Right hindlimb (tissue), 1 donor: Measurements from ENCODE around the gene ZSWIM1.
A peak's percentile ranks its signal among the peaks of the same experiment; 100 is the strongest.

Experiments used
- DNase-seq: peaks from one replicate; pipeline ENCODE4 v3.0.0-alpha.2; 2018

ZSWIM1 gene

DNA sequence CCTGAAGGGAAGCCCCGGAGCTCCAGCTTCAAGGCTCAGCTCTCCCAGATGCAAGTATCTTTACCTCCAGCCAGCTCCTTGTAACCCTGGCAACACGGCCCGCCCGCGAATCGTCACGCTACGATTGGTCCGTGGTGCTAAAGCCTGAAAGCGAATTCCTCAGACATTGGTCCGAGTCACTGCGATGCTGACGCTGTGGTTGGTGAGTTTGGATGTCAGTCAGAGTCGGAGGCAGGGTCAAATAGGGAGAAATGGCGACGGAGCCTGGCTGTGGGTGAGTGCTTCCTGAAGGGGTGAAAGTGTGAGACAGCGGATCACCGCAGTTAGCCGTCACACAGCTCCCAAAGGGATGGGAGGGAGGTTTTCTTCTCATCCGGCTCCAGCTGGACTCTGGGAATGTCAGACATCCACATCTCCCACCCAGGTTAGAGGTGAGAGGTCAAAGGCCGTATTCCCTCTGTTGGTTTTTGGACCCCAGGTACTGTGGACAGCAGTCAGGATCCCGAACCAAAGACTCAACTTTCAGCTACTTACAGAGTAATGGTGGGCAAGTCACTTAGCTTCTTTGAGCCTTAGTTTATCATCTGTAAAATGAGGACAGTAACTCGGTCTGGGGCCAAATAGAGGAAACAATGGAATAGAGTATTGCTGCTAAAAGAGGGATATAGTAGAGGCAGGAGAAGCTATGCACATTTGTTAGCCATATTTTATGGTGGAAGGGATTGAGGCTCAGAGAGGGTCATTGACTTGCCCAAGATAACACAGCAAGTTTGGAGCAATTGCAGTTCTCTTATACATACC lies at the start of gene ZSWIM1:
TSS of gene ZSWIM1 (plus strand) at position 240 of the 801 bp plus-strand sequence. CDS start 1,366 bp downstream, outside the sequence.
- DNase-seq, result peak; percentile 100

DNA sequence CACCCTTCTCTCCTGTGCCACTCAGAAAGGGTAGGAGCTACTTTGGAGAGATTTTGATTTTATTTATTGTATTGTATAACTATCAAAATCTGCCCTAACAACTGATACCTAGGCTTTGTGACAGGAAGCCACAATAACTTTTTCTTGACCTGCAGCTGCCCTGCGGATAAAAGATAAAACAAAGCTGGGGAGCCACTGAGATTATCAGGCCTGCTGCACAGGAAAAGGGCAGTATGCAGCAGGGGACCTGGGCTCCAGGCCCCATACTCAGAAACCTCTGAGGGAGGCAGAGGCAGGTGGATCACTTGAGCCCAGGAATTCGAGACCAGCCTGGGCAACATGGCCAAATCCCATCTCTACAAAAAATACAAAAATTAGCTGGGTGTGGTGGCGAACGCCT lies 48.4 kb upstream of the ZSWIM1 start:
- DNase-seq, result no peak

DNA sequence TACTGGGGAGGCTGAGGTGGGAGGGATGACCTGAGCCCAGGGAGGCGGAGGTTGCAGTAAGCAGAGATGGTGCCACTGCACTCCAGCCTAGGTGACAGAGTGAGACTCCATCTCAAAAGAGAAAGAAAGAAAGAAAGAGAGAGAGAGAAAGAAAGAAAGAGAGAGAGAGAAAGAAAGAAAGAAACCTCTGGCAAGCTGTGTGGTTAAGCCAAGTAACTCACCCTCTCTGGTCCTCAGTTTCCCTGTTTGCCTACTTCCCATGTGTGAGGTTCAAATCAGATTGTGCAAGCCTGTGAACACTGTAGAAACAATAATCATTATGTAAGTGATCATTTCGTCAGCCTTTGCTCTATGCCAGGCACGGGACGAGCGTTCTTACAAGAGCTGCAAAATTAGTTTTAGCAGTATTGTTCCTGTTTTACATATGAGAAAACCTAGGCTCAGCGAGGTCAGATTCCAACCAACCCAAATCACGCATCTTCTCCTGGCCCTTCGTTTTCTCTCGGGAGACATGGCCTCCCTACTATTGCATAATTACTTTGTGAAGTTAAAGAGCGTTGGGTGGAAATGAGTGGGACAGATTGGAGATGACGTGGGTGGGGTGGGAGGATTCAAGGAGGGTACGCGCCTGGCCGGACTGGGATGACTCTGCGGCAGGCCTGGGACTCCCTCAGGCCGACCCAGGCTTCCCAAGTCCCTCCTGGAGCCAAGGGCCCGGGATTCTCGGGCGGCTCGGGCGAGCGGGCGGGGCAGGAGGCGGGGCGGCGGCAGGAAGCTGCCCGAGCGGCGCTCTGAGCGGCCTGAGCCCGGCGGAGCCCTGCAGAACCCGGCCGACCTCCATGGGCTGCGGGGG lies 47.8 kb upstream of the ZSWIM1 start, which contains the start of gene SNX21:
TSS of gene SNX21 (plus strand) at position 770 of the 853 bp plus-strand sequence. CDS start 121 bp downstream, outside the sequence.
- DNase-seq, result peak; percentile 91

DNA sequence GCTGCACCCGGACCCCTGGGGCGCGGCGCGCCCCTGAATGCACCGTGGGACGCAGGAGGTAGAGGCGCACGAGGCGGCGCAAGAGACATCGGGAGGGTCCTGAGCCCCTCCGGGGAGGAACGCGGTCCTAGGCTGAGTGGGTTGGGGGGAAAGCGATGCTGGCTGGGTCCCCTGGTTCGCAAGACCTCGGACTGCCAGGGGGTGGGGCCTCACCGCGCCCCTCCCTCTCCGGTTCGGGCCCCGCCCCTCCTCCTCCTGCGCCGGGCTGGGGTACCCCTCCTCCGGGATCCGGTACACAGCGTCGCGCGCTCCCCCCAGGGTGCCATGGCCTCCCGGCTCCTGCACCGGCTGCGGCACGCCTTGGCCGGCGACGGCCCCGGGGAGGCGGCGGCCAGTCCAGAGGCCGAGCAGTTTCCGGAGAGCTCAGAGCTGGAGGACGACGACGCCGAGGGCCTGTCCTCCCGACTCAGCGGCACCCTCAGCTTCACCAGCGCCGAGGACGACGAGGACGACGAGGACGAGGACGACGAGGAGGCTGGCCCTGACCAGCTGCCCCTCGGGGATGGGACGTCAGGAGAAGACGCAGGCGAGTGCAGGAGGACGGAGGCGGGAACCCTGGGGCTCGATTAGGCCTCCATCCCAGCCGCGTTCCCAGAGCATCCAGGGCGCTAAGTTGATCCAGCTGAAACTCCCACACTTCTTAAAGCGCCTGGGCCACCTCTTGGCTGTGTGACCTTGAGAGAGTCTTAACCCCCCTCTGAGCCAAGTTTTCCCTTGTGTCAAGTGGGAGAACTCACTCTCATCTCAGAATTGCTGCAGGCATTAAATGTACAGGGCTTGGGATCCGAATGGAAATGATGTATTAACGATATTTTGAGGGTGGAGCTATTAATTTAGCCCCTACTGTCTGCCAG lies 46.9 kb upstream of the ZSWIM1 start:
- peak; percentile 88 for DNase-seq

DNA sequence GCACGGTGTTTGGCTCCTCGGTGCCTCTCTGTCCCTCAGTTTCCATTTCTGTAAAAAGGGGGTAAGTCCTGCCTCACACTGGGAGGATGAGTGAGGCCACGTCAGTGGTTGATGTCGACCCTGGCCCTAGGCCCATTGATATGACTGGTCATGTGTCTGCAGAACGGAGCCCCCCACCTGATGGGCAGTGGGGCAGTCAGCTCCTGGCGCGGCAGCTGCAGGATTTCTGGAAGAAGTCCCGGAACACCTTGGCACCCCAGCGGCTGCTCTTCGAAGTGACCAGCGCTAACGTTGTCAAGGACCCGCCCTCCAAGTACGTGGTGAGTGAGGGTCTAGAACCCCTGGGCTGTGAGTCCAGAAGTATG lies 46.2 kb upstream of the ZSWIM1 start:
- DNase-seq, result no peak

DNA sequence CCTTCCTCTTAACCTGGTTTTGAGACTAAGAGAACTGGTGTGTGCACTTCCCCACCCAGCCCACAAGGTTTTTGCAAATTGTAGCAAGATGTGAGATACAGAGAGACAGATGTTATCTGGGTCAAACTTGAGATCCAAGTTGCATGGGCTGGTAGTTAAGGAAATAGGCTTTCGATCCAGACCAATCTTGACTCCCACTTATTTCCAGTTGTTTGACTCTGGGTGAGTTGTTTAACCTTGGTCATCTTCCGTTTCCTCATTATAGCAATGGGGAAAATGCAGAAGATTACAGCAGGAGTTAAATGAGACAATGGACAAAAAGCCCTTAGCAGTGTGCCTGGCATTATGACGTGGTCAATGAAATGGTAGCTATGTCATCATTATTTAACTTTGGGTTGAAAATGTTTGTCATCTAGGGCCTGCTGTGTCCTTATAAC lies 45.7 kb upstream of the ZSWIM1 start:
- no peak for DNase-seq

DNA sequence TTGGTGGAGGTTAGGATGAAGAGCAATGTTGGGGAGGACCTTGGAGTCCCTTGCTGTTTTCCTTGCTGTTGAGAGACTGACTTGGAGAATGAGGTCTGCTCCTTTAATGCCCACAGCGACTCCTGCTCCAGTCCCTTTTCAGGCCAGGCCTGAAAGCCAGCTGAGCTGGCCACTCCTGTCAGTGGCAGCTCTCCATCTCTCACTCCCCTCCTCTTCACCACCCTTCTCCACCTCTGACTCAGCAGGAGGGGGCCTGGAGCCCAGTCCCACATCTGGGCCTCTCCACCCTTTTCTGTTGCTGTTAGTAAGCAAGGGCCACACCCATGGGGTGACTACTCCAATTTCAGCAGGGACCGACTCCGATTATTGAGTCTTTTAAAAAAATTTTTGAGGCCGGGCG lies 45.2 kb upstream of the ZSWIM1 start:
- no peak for DNase-seq

DNA sequence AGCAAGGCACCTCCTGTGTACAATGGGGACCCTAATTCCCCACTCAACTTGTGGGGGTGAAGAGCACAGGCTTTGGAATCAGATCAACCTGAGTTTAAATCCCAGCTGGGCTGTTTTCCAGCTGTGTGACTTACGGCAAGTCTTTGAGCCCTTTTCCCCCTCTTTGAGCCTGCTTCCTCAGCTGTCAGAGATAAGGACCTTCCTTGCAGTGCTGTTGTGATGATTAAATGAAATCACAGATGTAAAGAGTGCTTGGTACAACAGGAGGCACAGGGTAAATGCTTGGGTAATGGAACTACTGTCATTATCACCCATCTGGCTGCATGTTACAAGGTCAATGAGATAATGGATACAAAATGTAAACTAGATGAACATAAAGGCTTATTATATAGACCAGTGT lies 44.2 kb upstream of the ZSWIM1 start:
- no peak for DNase-seq

DNA sequence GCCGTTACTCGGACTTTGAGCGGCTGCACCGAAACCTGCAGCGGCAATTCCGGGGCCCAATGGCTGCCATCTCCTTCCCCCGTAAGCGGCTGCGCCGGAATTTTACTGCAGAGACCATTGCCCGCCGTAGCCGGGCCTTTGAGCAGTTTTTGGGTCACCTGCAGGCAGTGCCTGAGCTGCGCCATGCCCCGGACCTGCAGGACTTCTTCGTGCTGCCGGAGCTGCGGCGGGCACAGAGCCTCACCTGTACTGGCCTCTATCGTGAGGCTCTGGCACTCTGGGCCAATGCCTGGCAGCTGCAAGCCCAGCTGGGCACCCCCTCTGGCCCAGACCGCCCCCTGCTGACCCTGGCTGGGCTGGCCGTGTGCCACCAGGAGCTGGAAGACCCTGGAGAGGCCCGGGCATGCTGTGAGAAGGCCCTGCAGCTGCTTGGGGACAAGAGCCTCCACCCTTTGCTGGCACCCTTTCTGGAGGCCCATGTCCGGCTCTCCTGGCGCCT lies 40.3 kb upstream of the ZSWIM1 start:
- no peak for DNase-seq

DNA sequence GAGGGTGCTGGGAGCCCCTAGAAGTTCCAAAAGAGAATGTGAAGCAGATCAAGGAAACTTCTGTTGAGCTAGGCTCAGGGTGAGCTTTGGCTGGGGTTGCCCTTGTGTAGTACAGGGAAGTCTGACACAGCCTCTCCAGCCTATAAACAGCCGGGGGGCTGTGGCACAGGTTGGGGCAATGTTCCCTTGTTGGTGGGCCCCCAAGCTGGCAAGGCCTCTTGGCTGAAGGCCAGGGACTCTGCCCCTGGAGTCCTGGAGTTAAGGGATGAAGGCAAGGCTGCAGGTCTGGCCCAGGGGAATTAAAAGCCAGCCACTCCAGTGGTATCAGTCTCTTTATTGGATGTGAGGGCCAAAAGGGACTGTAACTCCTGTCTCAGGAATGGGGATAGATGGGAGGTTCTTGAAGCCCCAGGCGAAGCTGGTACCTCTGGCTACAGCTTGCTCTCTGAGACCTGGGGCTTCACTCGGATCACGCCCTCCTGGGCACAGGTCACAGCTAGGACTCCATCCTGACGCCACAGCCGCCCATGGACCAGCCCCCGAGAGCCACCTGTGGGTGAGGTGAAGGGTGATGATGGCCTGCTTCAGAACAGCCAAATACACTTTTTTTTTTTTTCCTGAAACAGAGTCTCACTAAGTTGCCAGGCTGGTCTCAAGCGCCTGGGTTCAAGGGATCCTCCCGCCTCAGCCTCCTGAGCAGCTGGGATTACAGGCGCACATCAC lies 39.5 kb upstream of the ZSWIM1 start:
- DNase-seq, result no peak

DNA sequence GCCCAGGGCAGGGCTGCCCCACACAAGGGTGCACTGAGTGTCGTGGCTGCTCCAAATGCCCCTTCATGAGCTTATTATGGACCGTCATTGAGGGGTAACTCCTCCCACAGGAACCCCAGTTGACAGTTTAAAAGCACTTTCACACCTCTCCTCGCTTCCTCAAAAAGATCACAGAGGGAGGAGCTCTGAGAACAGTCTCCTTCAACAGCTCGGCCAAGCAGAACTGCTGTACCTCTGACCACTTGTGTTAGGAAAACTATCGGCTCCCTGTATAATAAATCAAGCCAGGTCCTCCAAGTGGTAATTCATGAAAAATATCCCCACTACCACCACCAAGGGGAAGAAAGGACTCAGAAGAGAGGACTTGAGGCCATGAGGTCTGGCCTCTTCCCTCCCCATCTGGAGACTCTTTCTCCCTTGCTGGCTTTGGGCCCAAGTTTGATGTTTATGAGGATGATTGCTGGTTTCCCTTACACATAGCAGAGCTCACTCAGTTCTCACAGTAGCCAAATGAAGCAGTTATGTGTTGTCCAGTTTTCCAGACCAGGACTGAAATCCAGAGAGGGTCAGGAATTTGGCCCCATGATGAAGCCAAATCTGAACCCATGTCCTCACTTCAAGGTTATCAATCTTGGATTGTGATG lies 38.7 kb upstream of the ZSWIM1 start:
- no peak for DNase-seq

DNA sequence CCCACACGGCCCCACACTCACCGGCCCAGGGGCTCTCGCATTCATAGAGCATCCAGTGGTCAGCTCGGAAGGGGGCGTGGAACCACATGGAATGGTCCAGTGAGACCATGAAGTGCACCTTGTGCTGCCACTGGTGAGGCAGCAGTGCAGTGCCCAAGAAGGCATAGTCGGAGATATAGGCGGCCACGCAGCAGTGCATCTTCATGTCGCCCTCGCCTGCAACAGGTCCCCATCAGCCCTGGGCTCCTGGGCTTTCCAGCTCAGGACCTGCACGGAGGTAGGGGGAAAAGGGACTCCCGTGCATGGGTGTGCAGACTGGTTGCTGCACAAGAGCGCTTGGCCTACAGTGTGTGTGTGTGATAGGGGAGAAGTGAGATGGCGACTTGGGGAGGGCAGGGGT lies 37.5 kb upstream of the ZSWIM1 start:
- no peak for DNase-seq

DNA sequence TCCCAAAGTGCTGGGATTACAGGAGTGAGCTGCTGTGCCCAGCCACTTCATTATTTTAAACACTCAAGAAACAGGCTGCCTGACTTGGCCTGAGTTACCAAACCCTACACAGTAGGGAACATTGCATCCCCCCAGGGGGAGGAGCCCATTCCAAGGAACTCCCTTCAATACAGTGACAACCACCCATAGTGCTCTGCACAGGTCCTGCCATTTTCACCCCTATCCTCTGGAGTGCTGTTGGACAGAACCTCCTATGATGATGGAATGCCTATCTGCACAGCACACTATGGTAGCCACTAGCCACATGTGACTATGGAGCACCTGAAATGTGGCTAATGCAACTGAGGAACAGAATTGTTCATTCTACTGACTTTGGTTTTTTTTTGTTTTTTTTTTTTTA lies 35.6 kb upstream of the ZSWIM1 start:
- no peak for DNase-seq

DNA sequence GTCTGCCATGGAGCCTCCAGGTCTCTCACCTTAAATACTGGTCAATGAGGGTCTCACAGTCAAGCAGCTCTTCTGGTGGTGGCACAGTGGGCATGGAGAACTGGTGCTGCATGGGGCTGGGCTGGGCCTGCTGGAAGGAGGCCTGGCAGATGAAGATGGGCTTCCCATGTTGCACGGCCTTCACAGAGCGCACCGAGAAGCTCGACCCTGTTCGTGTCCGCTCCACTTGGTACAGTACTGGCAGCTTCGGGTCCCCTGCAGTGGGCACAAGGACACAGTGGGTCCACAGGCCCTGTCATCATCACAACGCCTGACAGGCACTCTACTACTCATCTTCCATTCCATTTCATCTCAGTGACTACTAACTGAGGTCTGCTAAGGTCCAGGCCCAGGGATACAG lies 32.6 kb upstream of the ZSWIM1 start:
- DNase-seq, result no peak

DNA sequence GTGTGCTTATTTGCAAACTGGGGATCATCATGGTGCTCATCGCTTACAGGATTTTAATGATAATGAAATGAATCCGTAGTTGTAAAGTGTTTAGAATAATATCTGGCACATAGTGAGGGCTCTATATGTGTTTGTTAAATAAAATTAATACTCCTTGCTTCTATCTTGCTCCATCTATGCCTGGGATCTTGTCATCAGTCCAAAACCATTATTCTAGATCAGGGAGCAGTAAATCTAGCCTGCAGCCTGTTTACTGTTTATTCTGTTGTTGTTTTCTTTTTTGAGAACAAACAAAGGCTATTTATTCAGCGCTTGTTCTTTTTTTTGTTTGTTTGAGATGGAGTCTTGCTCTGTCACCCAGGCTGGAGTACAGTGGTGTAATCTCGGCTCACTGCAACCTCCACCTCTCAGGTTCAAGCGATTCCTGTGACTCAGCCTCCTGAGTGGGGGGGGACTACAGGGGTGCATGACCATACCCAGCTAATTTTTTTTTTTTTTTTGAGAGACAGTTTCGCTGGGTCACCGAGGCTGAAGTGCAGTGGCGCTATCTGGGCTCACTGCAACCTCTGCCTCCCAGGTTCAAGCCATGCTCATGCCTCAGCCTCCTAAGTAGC lies 32.0 kb upstream of the ZSWIM1 start:
- no peak for DNase-seq

DNA sequence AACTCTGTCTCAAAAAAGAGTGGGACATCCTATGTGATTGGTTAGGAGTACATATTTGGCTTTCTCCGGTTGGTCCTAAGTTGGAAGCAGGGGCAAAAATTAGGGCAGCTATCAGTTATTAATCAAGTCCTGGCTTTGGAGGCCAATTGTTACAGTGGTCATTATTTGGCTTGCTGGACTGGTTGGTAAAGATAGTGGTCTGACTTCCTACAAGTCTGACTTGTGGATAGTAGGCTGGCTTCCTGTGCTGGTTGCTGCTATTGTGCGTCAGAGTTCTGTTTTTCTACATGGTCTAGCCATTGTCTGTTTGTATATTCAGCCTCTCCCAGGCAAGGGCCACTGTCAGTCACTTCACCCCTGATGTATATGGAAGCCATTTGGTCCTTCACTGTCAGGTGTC lies 30.8 kb upstream of the ZSWIM1 start:
- DNase-seq, result no peak

DNA sequence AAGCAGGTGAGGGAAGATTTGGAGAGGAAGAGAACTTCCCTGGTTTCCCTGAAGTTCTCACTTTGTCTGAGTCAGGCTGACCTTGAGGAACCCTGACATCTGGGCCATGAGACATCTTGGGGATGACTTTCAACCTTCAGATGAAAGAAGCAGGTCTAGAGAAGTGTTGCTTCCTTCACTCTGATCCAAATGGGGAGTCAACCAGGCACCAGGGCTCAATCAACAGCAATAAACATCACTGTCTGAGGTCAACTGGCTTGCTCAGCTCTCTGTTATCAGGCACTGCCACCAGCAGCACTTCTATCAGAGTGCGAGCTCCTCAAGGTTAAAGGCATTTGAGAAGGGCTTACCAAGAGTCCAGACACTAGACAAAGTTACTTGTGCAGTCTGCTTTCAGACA lies 30.1 kb upstream of the ZSWIM1 start:
- no peak for DNase-seq

DNA sequence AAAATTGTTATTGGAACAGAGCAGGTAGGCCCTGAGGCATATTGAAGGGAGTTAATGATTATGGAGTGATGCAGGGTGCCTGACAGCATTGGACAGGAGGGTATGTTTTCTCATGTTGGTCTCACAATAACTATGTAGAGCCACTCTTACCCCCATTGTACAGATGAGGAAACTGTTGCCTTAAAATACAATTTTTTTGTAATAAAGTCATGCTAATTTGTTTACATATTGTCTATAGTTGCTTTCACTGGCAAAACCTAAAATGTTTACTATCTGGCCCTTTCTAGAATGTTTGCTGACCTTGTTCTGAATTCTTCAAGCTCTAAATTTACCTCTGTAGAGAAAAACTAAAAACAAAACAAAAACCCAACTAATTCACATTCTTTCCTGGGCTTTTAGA lies 29.5 kb upstream of the ZSWIM1 start:
- no peak for DNase-seq

DNA sequence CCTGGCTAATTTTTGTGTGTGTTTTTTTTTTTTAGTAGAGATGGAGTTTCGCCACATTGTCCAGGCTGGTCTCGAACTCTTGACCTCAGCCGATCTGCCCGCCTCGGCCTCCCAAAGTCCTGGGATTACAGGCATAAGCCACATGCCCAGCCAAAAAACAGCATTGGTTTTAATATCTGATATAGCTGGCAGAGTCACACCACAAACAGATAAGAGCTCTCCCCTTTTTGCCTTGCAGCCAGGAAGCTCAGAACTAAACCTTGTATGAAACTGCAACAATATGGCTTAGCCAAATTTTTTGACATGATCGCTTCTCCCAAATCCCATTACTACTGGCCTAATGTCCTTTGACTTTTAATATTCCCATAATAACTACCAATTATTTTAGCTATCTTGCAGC lies 28.7 kb upstream of the ZSWIM1 start:
- DNase-seq, result no peak

DNA sequence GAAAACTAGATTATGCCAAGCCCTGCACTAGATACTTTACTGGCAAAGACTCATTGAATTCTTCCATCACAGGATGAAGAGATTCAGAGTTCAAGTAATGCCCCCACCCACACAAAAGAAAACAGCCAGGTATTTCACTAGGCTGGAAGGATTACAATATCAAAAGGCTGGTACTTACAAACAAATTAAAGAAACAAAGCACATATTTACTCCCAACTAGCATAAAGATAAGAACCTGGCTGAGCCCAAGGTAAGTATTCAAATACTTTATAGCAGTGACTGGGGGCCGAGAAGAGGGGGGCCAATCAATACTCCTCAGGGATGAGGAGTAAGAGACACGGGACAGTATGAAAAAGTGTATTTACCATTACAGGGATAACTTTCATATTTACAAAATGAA lies 27.5 kb upstream of the ZSWIM1 start:
- DNase-seq, result no peak
